Measurements from ENCODE around the gene DYNC1LI2.
A peak's percentile ranks its signal among the peaks of the same experiment; 100 is the strongest.
"Not testable (repeated sequence)": the region's sequence is repeated elsewhere in the genome, so short reads cannot be mapped to it uniquely, and the experiment has no call there.

The DYNC1LI2 gene

GRCh38 chr16:66751303-66751991, at the start of gene DYNC1LI2:
DYNC1LI2 (minus strand) TSS chr16:66751609; CDS start chr16:66751591, 18 bp downstream.
- Histone ChIP-seq H3K4me3 (ENCODE audit: low read depth, low read length) (peak within 1 kb of the TSS; percentile 71), H3K27me3 (ENCODE audit: control insufficient read depth, insufficient read depth, low read length) (no peaks in the 10 kb centered on the region), H3K4me1 (ENCODE audit: control insufficient read depth, insufficient read depth, low read length) (peaks cover 6% of the 10 kb centered on the region), H3K36me3 (ENCODE audit: control insufficient read depth, insufficient read depth, low read length) (peaks cover 13% of the 10 kb centered on the region), H3K9ac (ENCODE audit: low read depth, low read length) (peak within 1 kb of the TSS; percentile 82), H3K9me3 (ENCODE audit: control insufficient read depth, insufficient read depth, low read length) (no peaks in the 10 kb centered on the region)

- Histone ChIP-seq H3K4me3 (ENCODE audit: low read depth, low read length) (no peak overlapping the region), H3K9ac (ENCODE audit: low read depth, low read length) (no peak overlapping the region), H3K36me3 (ENCODE audit: control insufficient read depth, insufficient read depth, low read length) (peaks cover 13% of the 10 kb centered on the region), H3K9me3 (ENCODE audit: control insufficient read depth, insufficient read depth, low read length) (no peaks in the 10 kb centered on the region), H3K27me3 (ENCODE audit: control insufficient read depth, insufficient read depth, low read length) (no peaks in the 10 kb centered on the region), H3K4me1 (ENCODE audit: control insufficient read depth, insufficient read depth, low read length) (no peaks in the 10 kb centered on the region)
Measured at GRCh38 chr16:66800856-66801255, 49.4 kb upstream of the DYNC1LI2 start.

- Histone ChIP-seq H3K4me3 (ENCODE audit: low read depth, low read length) (no peak overlapping the region), H3K9ac (ENCODE audit: low read depth, low read length) (no peak overlapping the region), H3K36me3 (ENCODE audit: control insufficient read depth, insufficient read depth, low read length) (no peaks in the 10 kb centered on the region), H3K4me1 (ENCODE audit: control insufficient read depth, insufficient read depth, low read length) (no peaks in the 10 kb centered on the region), H3K27me3 (ENCODE audit: control insufficient read depth, insufficient read depth, low read length) (no peaks in the 10 kb centered on the region), H3K9me3 (ENCODE audit: control insufficient read depth, insufficient read depth, low read length) (no peaks in the 10 kb centered on the region)
Measured at GRCh38 chr16:66798161-66798560, 46.8 kb upstream of the DYNC1LI2 start.

- not testable (repeated sequence) for H3K9me3 ChIP-seq (ENCODE audit: control insufficient read depth, insufficient read depth, low read length); H3K36me3 ChIP-seq (ENCODE audit: control insufficient read depth, insufficient read depth, low read length); H3K4me3 ChIP-seq (ENCODE audit: low read depth, low read length)
Measured at GRCh38 chr16:66793984-66794383, 42.6 kb upstream of the DYNC1LI2 start.

GRCh38 chr16:66790130-66790733, 38.8 kb upstream of the DYNC1LI2 start:
- H3K9me3 ChIP-seq (ENCODE audit: control insufficient read depth, insufficient read depth, low read length) = no peaks in the 10 kb centered on the region
- H3K9ac ChIP-seq (ENCODE audit: low read depth, low read length) = no peak overlapping the region
- H3K27me3 ChIP-seq (ENCODE audit: control insufficient read depth, insufficient read depth, low read length) = no peaks in the 10 kb centered on the region
- no peaks in the 10 kb centered on the region for H3K4me1 ChIP-seq (ENCODE audit: control insufficient read depth, insufficient read depth, low read length)
- H3K36me3 ChIP-seq (ENCODE audit: control insufficient read depth, insufficient read depth, low read length) = no peaks in the 10 kb centered on the region
- no peak overlapping the region for H3K4me3 ChIP-seq (ENCODE audit: low read depth, low read length)

More at GRCh38 chr16:66793984-66794383, 42.6 kb upstream of the DYNC1LI2 start:
- H3K9ac ChIP-seq (ENCODE audit: low read depth, low read length); H3K27me3 ChIP-seq (ENCODE audit: control insufficient read depth, insufficient read depth, low read length); H3K4me1 ChIP-seq (ENCODE audit: control insufficient read depth, insufficient read depth, low read length): not testable (repeated sequence)

GRCh38 chr16:66787427-66787826, 36.0 kb upstream of the DYNC1LI2 start:
- Histone ChIP-seq H3K9me3 (ENCODE audit: control insufficient read depth, insufficient read depth, low read length) (no peaks in the 10 kb centered on the region), H3K9ac (ENCODE audit: low read depth, low read length) (no peak overlapping the region), H3K4me1 (ENCODE audit: control insufficient read depth, insufficient read depth, low read length) (no peaks in the 10 kb centered on the region), H3K36me3 (ENCODE audit: control insufficient read depth, insufficient read depth, low read length) (no peaks in the 10 kb centered on the region), H3K27me3 (ENCODE audit: control insufficient read depth, insufficient read depth, low read length) (no peaks in the 10 kb centered on the region), H3K4me3 (ENCODE audit: low read depth, low read length) (no peak overlapping the region)

- no peak overlapping the region for H3K9ac ChIP-seq (ENCODE audit: low read depth, low read length)
Measured at GRCh38 chr16:66786551-66786950, 35.1 kb upstream of the DYNC1LI2 start.

GRCh38 chr16:66776457-66776856, 25.0 kb upstream of the DYNC1LI2 start:
- no peaks in the 10 kb centered on the region for H3K4me1 ChIP-seq (ENCODE audit: control insufficient read depth, insufficient read depth, low read length)
- H3K36me3 ChIP-seq (ENCODE audit: control insufficient read depth, insufficient read depth, low read length) = no peaks in the 10 kb centered on the region
- no peaks in the 10 kb centered on the region for H3K9me3 ChIP-seq (ENCODE audit: control insufficient read depth, insufficient read depth, low read length)
- no peak overlapping the region for H3K9ac ChIP-seq (ENCODE audit: low read depth, low read length)
- H3K4me3 ChIP-seq (ENCODE audit: low read depth, low read length) = no peak overlapping the region
- no peaks in the 10 kb centered on the region for H3K27me3 ChIP-seq (ENCODE audit: control insufficient read depth, insufficient read depth, low read length)

More at GRCh38 chr16:66786551-66786950, 35.1 kb upstream of the DYNC1LI2 start:
- H3K36me3 ChIP-seq (ENCODE audit: control insufficient read depth, insufficient read depth, low read length) = no peaks in the 10 kb centered on the region
- H3K27me3 ChIP-seq (ENCODE audit: control insufficient read depth, insufficient read depth, low read length) = no peaks in the 10 kb centered on the region
- no peaks in the 10 kb centered on the region for H3K4me1 ChIP-seq (ENCODE audit: control insufficient read depth, insufficient read depth, low read length)
- H3K4me3 ChIP-seq (ENCODE audit: low read depth, low read length) = no peak overlapping the region
- H3K9me3 ChIP-seq (ENCODE audit: control insufficient read depth, insufficient read depth, low read length) = no peaks in the 10 kb centered on the region

- H3K36me3 ChIP-seq (ENCODE audit: control insufficient read depth, insufficient read depth, low read length) = no peaks in the 10 kb centered on the region
- no peaks in the 10 kb centered on the region for H3K27me3 ChIP-seq (ENCODE audit: control insufficient read depth, insufficient read depth, low read length)
- no peaks in the 10 kb centered on the region for H3K9me3 ChIP-seq (ENCODE audit: control insufficient read depth, insufficient read depth, low read length)
Measured at GRCh38 chr16:66774981-66775380, 23.6 kb upstream of the DYNC1LI2 start.

GRCh38 chr16:66758086-66758485, 6.7 kb upstream of the DYNC1LI2 start:
- Histone ChIP-seq H3K4me3 (ENCODE audit: low read depth, low read length) (no peak overlapping the region), H3K9me3 (ENCODE audit: control insufficient read depth, insufficient read depth, low read length) (no peaks in the 10 kb centered on the region), H3K4me1 (ENCODE audit: control insufficient read depth, insufficient read depth, low read length) (no peaks in the 10 kb centered on the region), H3K27me3 (ENCODE audit: control insufficient read depth, insufficient read depth, low read length) (no peaks in the 10 kb centered on the region), H3K36me3 (ENCODE audit: control insufficient read depth, insufficient read depth, low read length) (no peaks in the 10 kb centered on the region), H3K9ac (ENCODE audit: low read depth, low read length) (no peak overlapping the region)

More at GRCh38 chr16:66774981-66775380, 23.6 kb upstream of the DYNC1LI2 start:
- Histone ChIP-seq H3K4me1 (ENCODE audit: control insufficient read depth, insufficient read depth, low read length) (no peaks in the 10 kb centered on the region), H3K4me3 (ENCODE audit: low read depth, low read length) (no peak overlapping the region), H3K9ac (ENCODE audit: low read depth, low read length) (no peak overlapping the region)

GRCh38 chr16:66754819-66755218, 3.4 kb upstream of the DYNC1LI2 start:
- Histone ChIP-seq H3K4me1 (ENCODE audit: control insufficient read depth, insufficient read depth, low read length) (peaks cover 5% of the 10 kb centered on the region), H3K9ac (ENCODE audit: low read depth, low read length) (no peak overlapping the region), H3K4me3 (ENCODE audit: low read depth, low read length) (no peak overlapping the region), H3K36me3 (ENCODE audit: control insufficient read depth, insufficient read depth, low read length) (no peaks in the 10 kb centered on the region), H3K9me3 (ENCODE audit: control insufficient read depth, insufficient read depth, low read length) (no peaks in the 10 kb centered on the region), H3K27me3 (ENCODE audit: control insufficient read depth, insufficient read depth, low read length) (no peaks in the 10 kb centered on the region)

GRCh38 chr16:66754211-66754610, 2.8 kb upstream of the DYNC1LI2 start:
- no peaks in the 10 kb centered on the region for H3K27me3 ChIP-seq (ENCODE audit: control insufficient read depth, insufficient read depth, low read length)
- no peak overlapping the region for H3K4me3 ChIP-seq (ENCODE audit: low read depth, low read length)
- H3K9me3 ChIP-seq (ENCODE audit: control insufficient read depth, insufficient read depth, low read length) = no peaks in the 10 kb centered on the region
- peaks cover under 1% of the 10 kb centered on the region for H3K36me3 ChIP-seq (ENCODE audit: control insufficient read depth, insufficient read depth, low read length)
- H3K9ac ChIP-seq (ENCODE audit: low read depth, low read length) = no peak overlapping the region
- H3K4me1 ChIP-seq (ENCODE audit: control insufficient read depth, insufficient read depth, low read length) = peaks cover 6% of the 10 kb centered on the region

Measured in iPS-15b (cell line).